CD4-positive, alpha-beta T cell (primary cell): ENCODE data around the gene EVC2. TPM values are rescaled to one million over a fixed set of nuclear protein-coding genes. Genes with fewer than 3 reads are reported as not detected.

Source experiments
- ATAC-seq: fragments of 200-7000 bp; cut with Tn5 transposase; one replicate; pipeline ENCODE4 v1.10.0; 2022; ENCODE audit warnings: mild to moderate bottlenecking; ENCODE audit not compliant: poor library complexity
- CTCF ChIA-PET: fragments of 350-600 bp; sonication (Branson Sonifier 250); formaldehyde crosslinking; loops from one replicate; lab custom pipeline; 2021; ENCODE audit warnings: antibody characterized with exemption, inconsistent platforms; lab: Charles Lee
- POLR2A ChIA-PET: fragments of 350-600 bp; sonication (Branson Sonifier 250); formaldehyde crosslinking; loops from one replicate; lab custom pipeline; 2021; ENCODE audit warnings: antibody characterized with exemption, inconsistent platforms; lab: Charles Lee
- DNase-seq, 14 experiments: peaks; one replicate each; pipeline ENCODE4 v3.0.0-alpha.2; 2013 to 2020; ENCODE audit warnings: mixed read lengths in 2 of 14
- H3K27ac ChIP-seq, 2 donors: one replicate each; pipeline versions ENCODE4 v1.5.1 to v1.7.0; 2013; ENCODE audit warnings: low read length in 2 of 2, low read depth in 1 of 2, mild to moderate bottlenecking in 1 of 2
- H3K27me3 ChIP-seq, 2 experiments: 1 replicate in 1 of 2; 2 replicates in 1 of 2; pipeline versions ENCODE4 v1.6.1 to v1.7.0; 2013; ENCODE audit warnings: low read length in 2 of 2, control low read depth in 1 of 2, mild to moderate bottlenecking in 1 of 2, moderate library complexity in 1 of 2; ENCODE audit not compliant: insufficient read depth in 2 of 2, control insufficient read depth in 1 of 2
- H3K36me3 ChIP-seq: one replicate; pipeline ENCODE4 v1.6.1; 2013; ENCODE audit warnings: low read length, control low read depth; ENCODE audit not compliant: insufficient read depth
- H3K4me1 ChIP-seq: one replicate; pipeline ENCODE4 v1.6.1; 2013; ENCODE audit warnings: low read length, control low read depth; ENCODE audit not compliant: insufficient read depth
- H3K4me3 ChIP-seq: one replicate; pipeline ENCODE4 v1.5.1; 2013; ENCODE audit warnings: mild to moderate bottlenecking, low read length, moderate library complexity
- H3K9me3 ChIP-seq, 2 experiments: 1 replicate in 1 of 2; 2 replicates in 1 of 2; pipeline versions ENCODE4 v1.6.1 to v1.7.0; 2013; ENCODE audit warnings: low read length in 2 of 2, mild to moderate bottlenecking in 2 of 2, control low read depth in 1 of 2, moderate library complexity in 1 of 2; ENCODE audit not compliant: control insufficient read depth in 1 of 2, insufficient read depth in 1 of 2
- H3K27ac Mint-ChIP-seq: one replicate; pipeline ENCODE4 v1.8.0; 2020; ENCODE audit warnings: mixed read lengths
- H3K27me3 Mint-ChIP-seq: one replicate; pipeline ENCODE4 v1.8.0; 2021; ENCODE audit warnings: mixed read lengths
- H3K36me3 Mint-ChIP-seq: one replicate; pipeline ENCODE4 v1.8.0; 2021; ENCODE audit warnings: low read depth, mixed read lengths
- H3K4me1 Mint-ChIP-seq: one replicate; pipeline ENCODE4 v1.8.0; 2021; ENCODE audit warnings: low read depth, mixed read lengths
- H3K4me3 Mint-ChIP-seq: one replicate; pipeline ENCODE4 v1.8.0; 2020; ENCODE audit warnings: mild to moderate bottlenecking, mixed read lengths
- H3K9me3 Mint-ChIP-seq: one replicate; pipeline ENCODE4 v1.8.0; 2020; ENCODE audit warnings: mixed read lengths
- CTCF ChIP-seq: fragments of 200-600 bp; IDR thresholded peaks from one replicate; pipeline ENCODE4 v1.8.0; 2022; ENCODE audit warnings: antibody characterized with exemption, mild to moderate bottlenecking
- intact Hi-C, 2 experiments: fragments of 100-400 bp; cut with DNase I in 1 of 2; cut with micrococcal nuclease in 1 of 2; formaldehyde crosslinking; loops; one replicate each; pipeline versions ENCODE4 v1.15.1 to v1.9.0; 2023 to 2025; cut with DNase I, micrococcal nuclease
- total RNA-seq, 174 experiments: library from RNA in 2 of 174; stranded (reverse) in 2 of 174; gene quantifications; one replicate each; pipeline ENCODE4 v1.2.3 and lab custom pipeline; 2021 to 2026

EVC2 gene
- total RNA-seq, 2 experiments from 2014 or later, result 1.1 to 1.3 TPM

DNA sequence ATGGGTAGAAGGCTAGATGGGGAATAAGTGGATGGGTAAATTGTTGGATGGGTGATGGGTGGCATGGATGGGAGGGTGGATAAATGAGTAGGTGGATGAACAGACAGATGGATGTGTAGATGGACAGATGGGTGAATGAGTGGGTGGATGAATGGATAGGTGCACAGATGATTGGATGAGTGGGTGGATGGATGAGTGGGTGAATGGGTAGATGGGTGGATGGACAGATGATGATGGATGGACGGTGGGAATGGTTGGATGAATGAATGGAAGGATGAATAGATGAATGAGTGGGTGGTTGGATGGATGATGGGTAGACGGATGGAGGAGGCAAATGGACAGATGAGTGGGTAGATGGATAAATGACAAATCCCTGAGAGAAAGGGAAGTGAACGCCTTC is 68.3 kb downstream of the EVC2 start:
- Mint-ChIP-seq H3K4me3 (no peak overlapping the region), H3K27ac (no peak overlapping the region), H3K27me3 (no peaks in the 10 kb centered on the region), H3K9me3 (no peaks in the 10 kb centered on the region), H3K36me3 (no peaks in the 10 kb centered on the region), H3K4me1 (no peaks in the 10 kb centered on the region)
- Histone ChIP-seq H3K9me3 (peaks cover 0 to 3% of the 10 kb centered on the region in 2 experiments), H3K4me1 (no peaks in the 10 kb centered on the region), H3K4me3 (no peak overlapping the region), H3K27me3 (no peaks in the 10 kb centered on the region), H3K27ac (no peak overlapping the region), H3K36me3 (no peaks in the 10 kb centered on the region)
- no peak for TF ChIP-seq CTCF
- intact Hi-C loops, result no loop called here
- ChIA-PET CTCF (no interaction called here), POLR2A (no interaction called here)
- no peak for ATAC-seq
- no peak for DNase-seq

GRCh38 chr4:5639556-5639955 is 68.8 kb downstream of the EVC2 start:
- no peaks in the 10 kb centered on the region for H3K4me1 Mint-ChIP-seq
- CTCF ChIA-PET, result no interaction called here
- no peak overlapping the region for H3K4me3 ChIP-seq
- no peak for TF ChIP-seq CTCF
- H3K36me3 ChIP-seq, result no peaks in the 10 kb centered on the region
- H3K36me3 Mint-ChIP-seq, result no peaks in the 10 kb centered on the region
- no peaks in the 10 kb centered on the region for H3K27me3 Mint-ChIP-seq
- no peak overlapping the region for H3K4me3 Mint-ChIP-seq
- DNase-seq (no peak), ATAC-seq (no peak)
- H3K27me3 ChIP-seq, result no peaks in the 10 kb centered on the region
- no peak overlapping the region for H3K27ac ChIP-seq
- peaks cover 0 to 3% of the 10 kb centered on the region in 2 experiments for H3K9me3 ChIP-seq
- no peaks in the 10 kb centered on the region for H3K9me3 Mint-ChIP-seq
- POLR2A ChIA-PET, result no interaction called here
- no peak overlapping the region for H3K27ac Mint-ChIP-seq
- intact Hi-C loops, result no loop called here
- H3K4me1 ChIP-seq, result no peaks in the 10 kb centered on the region

DNA sequence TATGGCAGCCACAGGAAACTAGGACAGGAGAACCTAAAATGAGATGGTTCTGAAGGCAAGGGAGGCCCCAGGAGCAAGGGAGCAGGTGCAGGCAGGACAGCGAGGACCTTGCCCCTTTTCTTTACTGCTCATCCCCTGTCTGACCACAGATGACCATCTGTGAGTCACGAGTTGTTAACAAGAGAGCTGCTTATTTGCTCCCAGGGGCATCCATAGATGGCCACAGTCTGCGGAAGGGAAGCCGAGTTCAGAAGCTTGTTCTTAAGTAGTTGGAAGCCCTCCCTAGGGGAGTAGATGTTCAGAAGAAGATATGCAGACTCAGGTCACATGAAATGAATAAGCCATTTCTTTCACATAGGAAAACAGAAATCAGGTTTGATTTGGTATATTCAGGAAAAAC is 69.4 kb downstream of the EVC2 start:
- Histone ChIP-seq H3K4me1 (no peaks in the 10 kb centered on the region), H3K27ac (no peak overlapping the region), H3K4me3 (no peak overlapping the region), H3K9me3 (peaks cover 0 to 3% of the 10 kb centered on the region in 2 experiments), H3K27me3 (no peaks in the 10 kb centered on the region), H3K36me3 (no peaks in the 10 kb centered on the region)
- no peaks in the 10 kb centered on the region for H3K36me3 Mint-ChIP-seq
- H3K4me3 Mint-ChIP-seq, result no peak overlapping the region
- no peak for ATAC-seq
- intact Hi-C loops, result no loop called here
- TF ChIP-seq CTCF, result no peak
- H3K27ac Mint-ChIP-seq, result no peak overlapping the region
- H3K27me3 Mint-ChIP-seq, result no peaks in the 10 kb centered on the region
- ChIA-PET CTCF (no interaction called here), POLR2A (no interaction called here)
- H3K4me1 Mint-ChIP-seq, result no peaks in the 10 kb centered on the region
- H3K9me3 Mint-ChIP-seq, result no peaks in the 10 kb centered on the region
- no peak for DNase-seq
